HepG2 (cell line): ENCODE measurements around the gene PIGO. TPM values are rescaled to one million over a fixed set of nuclear protein-coding genes. Genes with fewer than 3 reads are reported as not detected.

Source experiments
- ARNT2 ChIP-seq: sonication (generic); formaldehyde crosslinking; IDR thresholded peaks from 2 replicates; pipeline ENCODE4 v1.8.0; 2022; ENCODE audit warnings: mild to moderate bottlenecking, low read depth, missing genetic modification reagents, moderate library complexity
- BCL6 ChIP-seq: IDR thresholded peaks from 2 replicates; pipeline ENCODE4 v1.6.1; 2016; ENCODE audit warnings: missing genetic modification reagents, missing compliant biosample characterization
- CREBL2 ChIP-seq: sonication (generic); formaldehyde crosslinking; IDR thresholded peaks from 2 replicates; pipeline ENCODE4 v1.8.1; 2023; ENCODE audit warnings: missing genetic modification reagents, mild to moderate bottlenecking, borderline replicate concordance
- DMAP1 ChIP-seq: IDR thresholded peaks from 2 replicates; pipeline ENCODE4 v1.6.1; 2016
- HHEX ChIP-seq: IDR thresholded peaks from 2 replicates; pipeline ENCODE4 v1.6.1; 2016; ENCODE audit warnings: control low read depth
- HMGXB4 ChIP-seq, 2 experiments: sonication (generic) in 1 of 2; formaldehyde crosslinking in 1 of 2; IDR thresholded peaks; 2 replicates each; pipeline versions ENCODE4 v1.4.0 to v1.6.1; 2018 to 2020; ENCODE audit warnings: missing genetic modification reagents in 2 of 2, borderline replicate concordance in 1 of 2, low read depth in 1 of 2, mild to moderate bottlenecking in 1 of 2, missing biosample characterization in 1 of 2
- IKZF1 ChIP-seq: fragments of 450-650 bp; IDR thresholded peaks from 2 replicates; pipeline ENCODE4 v1.7.1; 2016
- MBNL3 ChIP-seq: fragments of 250-450 bp; sonication (Bioruptor Pico); conservative IDR thresholded peaks from 2 replicates; pipeline ENCODE4 v1.8.0; 2022; ENCODE audit warnings: mild to moderate bottlenecking, inconsistent platforms
- MYPOP ChIP-seq: sonication (generic); formaldehyde crosslinking; IDR thresholded peaks from 2 replicates; pipeline ENCODE4 v1.8.1; 2023; ENCODE audit warnings: mild to moderate bottlenecking, moderate library complexity, missing genetic modification reagents
- RFXAP ChIP-seq: sonication (generic); formaldehyde crosslinking; IDR thresholded peaks from 2 replicates; pipeline ENCODE4 v1.4.0; 2020; ENCODE audit warnings: missing genetic modification reagents, borderline replicate concordance
- SIX4 ChIP-seq: sonication (generic); formaldehyde crosslinking; IDR thresholded peaks from 2 replicates; pipeline ENCODE4 v1.4.0; 2020; ENCODE audit warnings: missing genetic modification reagents
- SP2 ChIP-seq: sonication (generic); formaldehyde crosslinking; IDR thresholded peaks from 2 replicates; pipeline ENCODE4 v1.5.1; 2020; ENCODE audit warnings: mild to moderate bottlenecking, missing genetic modification reagents
- SYNCRIP ChIP-seq: fragments of 200-400 bp; formaldehyde crosslinking; IDR thresholded peaks from 2 replicates; pipeline ENCODE4 v1.6.1; 2018; ENCODE audit warnings: mild to moderate bottlenecking, low read depth, low read length; ENCODE audit not compliant: insufficient read depth
- TCF12 ChIP-seq, 2 experiments: fragments of 450-650 bp in 1 of 2; sonication (generic) in 1 of 2; formaldehyde crosslinking in 1 of 2; IDR thresholded peaks; 2 replicates each; pipeline versions ENCODE4 v1.6.1 to v1.8.0; 2017 to 2022; ENCODE audit warnings: antibody characterized with exemption in 1 of 2, mild to moderate bottlenecking in 1 of 2, missing genetic modification reagents in 1 of 2, moderate library complexity in 1 of 2
- TGIF2 ChIP-seq: IDR thresholded peaks from 2 replicates; pipeline ENCODE4 v1.6.1; 2016; ENCODE audit warnings: control low read depth, missing compliant biosample characterization
- ZFP36L2 ChIP-seq: sonication (generic); formaldehyde crosslinking; IDR thresholded peaks from 2 replicates; pipeline ENCODE4 v1.4.0; 2020; ENCODE audit warnings: missing genetic modification reagents
- ZNF280B ChIP-seq: sonication (generic); formaldehyde crosslinking; IDR thresholded peaks from 2 replicates; pipeline ENCODE4 v1.5.0; 2020; ENCODE audit warnings: missing genetic modification reagents, mild to moderate bottlenecking, borderline replicate concordance
- ZNF383 ChIP-seq: sonication (generic); formaldehyde crosslinking; IDR thresholded peaks from 2 replicates; pipeline ENCODE4 v1.4.0; 2020; ENCODE audit warnings: missing genetic modification reagents, mild to moderate bottlenecking, borderline replicate concordance
- ZNF644 ChIP-seq: IDR thresholded peaks from 2 replicates; pipeline ENCODE4 v1.6.1; 2016; ENCODE audit warnings: low read depth
- ZNF713 ChIP-seq: sonication (generic); formaldehyde crosslinking; IDR thresholded peaks from 2 replicates; pipeline ENCODE4 v1.4.0; 2020; ENCODE audit warnings: mild to moderate bottlenecking, missing genetic modification reagents
- ZNF749 ChIP-seq: sonication (generic); formaldehyde crosslinking; IDR thresholded peaks from 2 replicates; pipeline ENCODE4 v1.8.0; 2022; ENCODE audit warnings: mild to moderate bottlenecking, missing genetic modification reagents, moderate library complexity, borderline replicate concordance
- ZNF780A ChIP-seq: sonication (generic); formaldehyde crosslinking; IDR thresholded peaks from 2 replicates; pipeline ENCODE4 v1.8.0; 2022; ENCODE audit warnings: mild to moderate bottlenecking, missing genetic modification reagents, moderate library complexity
- ZNF83 ChIP-seq: sonication (generic); formaldehyde crosslinking; IDR thresholded peaks from 2 replicates; pipeline ENCODE4 v1.4.0; 2020; ENCODE audit warnings: missing genetic modification reagents, mild to moderate bottlenecking, borderline replicate concordance
- ZNF879 ChIP-seq: sonication (generic); formaldehyde crosslinking; IDR thresholded peaks from 2 replicates; pipeline ENCODE4 v1.8.1; 2023; ENCODE audit warnings: missing genetic modification reagents
- polyA plus RNA-seq, 8 experiments: library from polyadenylated mRNA; depleted of rRNA in 3 of 8; stranded (reverse) in 7 of 8; unstranded in 1 of 8; fragments of >200 nt; fragmentation: Illumina TruSeq in 4 of 8; extraction: Trizol in 4 of 8; gene quantifications; 2 replicates each; pipeline versions ENCODE4 v1.2.1 to v1.2.3, GENCODE V29; 2011 to 2016; ENCODE audit warnings: low read depth in 4 of 8, missing spikeins in 1 of 8, mixed read lengths in 1 of 8; ENCODE audit not compliant: insufficient read depth in 1 of 8
- total RNA-seq, 5 experiments: library from RNA; depleted of rRNA; stranded (reverse); fragments of >200 nt; fragmentation: Illumina TruSeq; extraction: Trizol; gene quantifications; 2 replicates each; pipeline ENCODE4 v1.2.3, GENCODE V29; 2016; ENCODE audit warnings: low read depth in 1 of 5

PIGO gene
- total and polyA plus RNA-seq, 2 of the 13 experiments (the other 11 are each of a cell fraction or from before 2014, with no cell fraction given), result 20.5 to 26.2 TPM

- TF ChIP-seq HMGXB4 (CRISPR knock-in tag; IDR thresholded peaks at IDR 0.05; ENCODE audit: borderline replicate concordance in 1 of 2, low read depth in 1 of 2), result peak; percentile 72 to 98
- TF ChIP-seq ZNF879, result peak; percentile 1; the same call in 1 of the 2 replicates
- peak; percentile 29; the same call in 1 of the 2 replicates for TF ChIP-seq MYPOP (CRISPR knock-in tag)
- TF ChIP-seq ARNT2 (CRISPR knock-in tag), result peak; percentile 70
- peak; percentile 57 for TF ChIP-seq BCL6 (CRISPR knock-in tag)
- TF ChIP-seq HHEX (CRISPR knock-in tag), result no peak
- no peak for TF ChIP-seq TCF12 (IDR thresholded peaks at IDR 0.05)
- TF ChIP-seq TCF12 (CRISPR knock-in tag; IDR thresholded peaks at IDR 0.05), result 0 out of 2 replicates have a peak, but pooled peaks have one; percentile 37
- no peak for TF ChIP-seq ZNF713
- no peak for TF ChIP-seq SP2 (CRISPR knock-in tag)
- no peak for TF ChIP-seq CREBL2 (CRISPR knock-in tag)
- TF ChIP-seq ZNF780A, result no peak
- no peak; the same call in 1 of the 2 replicates for TF ChIP-seq DMAP1
- no peak for TF ChIP-seq ZNF383 (CRISPR knock-in tag)
- TF ChIP-seq ZNF644 (CRISPR knock-in tag), result no peak
- peak; percentile 52; the same call in 1 of the 2 replicates for TF ChIP-seq TGIF2 (CRISPR knock-in tag)
- no peak for TF ChIP-seq ZNF280B (CRISPR knock-in tag)
- TF ChIP-seq ZFP36L2 (CRISPR knock-in tag), result no peak
- no peak for TF ChIP-seq ZNF83 (CRISPR knock-in tag)
- no peak; the same call in 1 of the 2 replicates for TF ChIP-seq ZNF749 (CRISPR knock-in tag)
- no peak for TF ChIP-seq RFXAP (CRISPR knock-in tag)
- no peak for TF ChIP-seq MBNL3 (CRISPR knock-in tag)
- no peak for TF ChIP-seq IKZF1
- no peak for TF ChIP-seq SYNCRIP
- TF ChIP-seq SIX4 (CRISPR knock-in tag), result no peak
Observed at GRCh38 chr9:35071814-35072460, 24.5 kb downstream of the PIGO start (continued).
